ENCODE results near the gene SLC6A18.

DNA sequence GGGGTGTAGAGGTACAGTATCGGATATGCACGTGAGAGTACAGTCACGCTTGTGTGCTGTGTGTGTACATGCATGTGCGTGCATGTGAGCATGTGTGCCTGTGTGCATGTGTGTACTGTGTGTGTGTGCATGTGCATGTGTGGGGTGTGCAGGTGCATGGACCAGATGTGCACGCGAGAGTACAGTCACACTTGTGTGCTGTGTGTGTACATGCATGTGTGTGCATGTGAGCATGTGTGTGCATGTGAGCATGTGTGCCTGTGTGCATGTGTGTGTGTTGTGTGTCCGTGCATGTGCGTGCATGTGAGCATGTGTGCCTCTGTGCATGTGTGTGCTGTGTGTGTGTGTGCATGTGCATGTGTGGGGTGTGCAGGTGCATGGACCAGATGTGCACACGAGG lies 13.5 kb upstream of the SLC6A18 start:
- TF ChIP-seq ELF4 (IDR thresholded peaks at IDR 0.05) (no peak), FOXM1 (IDR thresholded peaks at IDR 0.05; ENCODE audit: borderline replicate concordance) (no peak), ZNF384 (IDR thresholded peaks at IDR 0.05) (no peak), TARDBP (IDR thresholded peaks at IDR 0.05) (no peak)
